HCT116 (cell line): ENCODE results near the gene AMN. TPM values are rescaled to one million over a fixed set of nuclear protein-coding genes. Genes with fewer than 3 reads are reported as not detected.

Experiments
- ATAC-seq: fragments of 200-7000 bp; cut with Tn5 transposase; 2 replicates; pipeline ENCODE4 v1.9.1; 2020; ENCODE audit warnings: mild to moderate bottlenecking, moderate library complexity
- BruUV-seq: library from RNA; stranded (reverse); fragments of 400-500 nt; replicated peaks from 2 replicates; lab custom pipeline; 2021; lab: Mats Ljungman, UMichigan
- CTCF ChIA-PET: fragments of 300-600 bp; sonication (Branson Sonifier 250); formaldehyde crosslinking; loops from one replicate; lab custom pipeline; 2021; ENCODE audit warnings: antibody characterized with exemption; lab: Charles Lee
- POLR2A ChIA-PET: fragments of 300-600, 350-600 bp; sonication (Branson Sonifier 250); formaldehyde crosslinking; loops from one replicate; lab custom pipeline; 2021; ENCODE audit warnings: antibody characterized with exemption; lab: Charles Lee
- RAD21 ChIA-PET, 2 experiments: fragments of 300-600 bp; sonication (Branson Sonifier 250); formaldehyde crosslinking; loops; one replicate each; lab custom pipeline; 2023; ENCODE audit warnings: low total read pairs in 2 of 2; ENCODE audit not compliant: uncharacterized antibody in 2 of 2, unreplicated experiment in 2 of 2, low non-redundant PET in 1 of 2; lab: Charles Lee
- DNase-seq: peaks from one replicate; pipeline ENCODE4 v3.0.0-alpha.2; 2010; ENCODE audit warnings: low read depth, low spot score
- H2AFZ ChIP-seq: fragments of 200-600 bp; shearing (Covaris generic), sonication (generic); 2 replicates; pipeline ENCODE4 v1.6.1; 2017; ENCODE audit warnings: low read depth, mixed run types, mixed read lengths, antibody characterized with exemption, low read length; ENCODE audit not compliant: poor library complexity, severe bottlenecking
- H3K27ac ChIP-seq: 2 replicates; pipeline ENCODE4 v1.5.1; 2012; ENCODE audit warnings: low read depth, low read length
- H3K27me3 ChIP-seq: fragments of 200-600 bp; sonication (generic); 2 replicates; pipeline ENCODE4 v1.6.1; 2016; ENCODE audit warnings: mixed run types, low read length, mixed read lengths; ENCODE audit not compliant: insufficient read depth
- H3K36me3 ChIP-seq, 2 experiments: fragments of 200-500 bp in 1 of 2; fragments of 200-600 bp in 1 of 2; sonication (Bioruptor generic) in 1 of 2; sonication (generic) in 1 of 2; 2 replicates each; pipeline versions ENCODE4 v1.5.1 to v1.6.1; 2014 to 2016; ENCODE audit warnings: low read length in 2 of 2, inconsistent platforms in 1 of 2, mixed read lengths in 1 of 2, mixed run types in 1 of 2; ENCODE audit not compliant: insufficient read depth in 2 of 2, control insufficient read depth in 1 of 2
- H3K4me1 ChIP-seq, 2 experiments: fragments of 200-600 bp in 1 of 2; sonication (generic) in 1 of 2; 2 replicates each; pipeline versions ENCODE4 v1.5.1 to v1.6.1; 2012 to 2017; ENCODE audit warnings: low read length in 2 of 2, inconsistent platforms in 1 of 2, mild to moderate bottlenecking in 1 of 2, mixed read lengths in 1 of 2, mixed run types in 1 of 2, moderate library complexity in 1 of 2; ENCODE audit not compliant: insufficient read depth in 2 of 2, control insufficient read depth in 1 of 2
- H3K4me2 ChIP-seq: fragments of 200-600 bp; sonication (generic); 2 replicates; pipeline ENCODE4 v1.6.1; 2017; ENCODE audit warnings: mixed run types, low read length, mixed read lengths
- H3K4me3 ChIP-seq, 2 experiments: fragments of 200-600 bp in 1 of 2; sonication (generic) in 1 of 2; replicated peaks in 1 of 2; 2 replicates each; pipeline ENCODE4 v1.5.1; 2011 to 2016; ENCODE audit warnings: low read length in 2 of 2, control low read depth in 1 of 2, low read depth in 1 of 2, mild to moderate bottlenecking in 1 of 2, mixed read lengths in 1 of 2, mixed run types in 1 of 2
- H3K79me2 ChIP-seq: fragments of 200-600 bp; sonication (generic); 2 replicates; pipeline ENCODE4 v1.6.1; 2017; ENCODE audit warnings: mild to moderate bottlenecking, mixed run types, low read length, moderate library complexity, mixed read lengths; ENCODE audit not compliant: insufficient read depth
- H3K9ac ChIP-seq: fragments of 200-600 bp; sonication (generic); 2 replicates; pipeline ENCODE4 v1.6.1; 2016; ENCODE audit warnings: low read length, mixed read lengths
- H3K9me2 ChIP-seq: fragments of 200-600 bp; sonication (generic), shearing (Covaris generic); 2 replicates; pipeline ENCODE4 v1.6.1; 2017; ENCODE audit warnings: mixed run types, mild to moderate bottlenecking, moderate library complexity; ENCODE audit not compliant: insufficient read depth
- H3K9me3 ChIP-seq, 2 experiments: fragments of 200-500 bp in 1 of 2; fragments of 200-600 bp in 1 of 2; sonication (Bioruptor generic) in 1 of 2; sonication (generic) in 1 of 2; 2 replicates each; pipeline ENCODE4 v1.6.1; 2014 to 2017; ENCODE audit warnings: low read length in 2 of 2, mixed read lengths in 2 of 2, inconsistent platforms in 1 of 2, low read depth in 1 of 2, mild to moderate bottlenecking in 1 of 2, mixed run types in 1 of 2, moderate library complexity in 1 of 2; ENCODE audit not compliant: control insufficient read depth in 1 of 2, insufficient read depth in 1 of 2
- H4K20me1 ChIP-seq: fragments of 200-600 bp; sonication (generic), shearing (Covaris generic); 2 replicates; pipeline ENCODE4 v1.6.1; 2017; ENCODE audit warnings: mixed run types, mild to moderate bottlenecking, moderate library complexity; ENCODE audit not compliant: insufficient read depth
- CEBPB ChIP-seq: IDR thresholded peaks from 2 replicates; pipeline ENCODE4 v1.6.1; 2012; ENCODE audit warnings: low read depth
- EGR1 ChIP-seq: IDR thresholded peaks from 2 replicates; pipeline ENCODE4 v1.6.1; 2012; ENCODE audit warnings: low read depth
- EZH2 ChIP-seq: fragments of 200-600 bp; sonication (generic); IDR thresholded peaks from 2 replicates; pipeline ENCODE4 v1.6.1; 2017; ENCODE audit warnings: antibody characterized with exemption, mixed run types
- EZH2phosphoT487 ChIP-seq: fragments of 200-600 bp; IDR thresholded peaks from 2 replicates; pipeline ENCODE4 v1.6.1; 2018; ENCODE audit warnings: antibody characterized with exemption, borderline replicate concordance
- FOSL1 ChIP-seq: IDR thresholded peaks from 2 replicates; pipeline ENCODE4 v1.6.1; 2012; ENCODE audit warnings: low read depth
- MAX ChIP-seq: IDR thresholded peaks from 2 replicates; pipeline ENCODE4 v1.6.1; 2012
- POLR2A ChIP-seq: IDR thresholded peaks from 2 replicates; pipeline ENCODE4 v1.7.0; 2011; ENCODE audit warnings: borderline replicate concordance; ENCODE audit not compliant: insufficient read depth, insufficient read length; ENCODE audit errors: extremely low read depth
- RAD21 ChIP-seq: IDR thresholded peaks from 2 replicates; pipeline ENCODE4 v1.6.1; 2012; ENCODE audit warnings: low read depth, mild to moderate bottlenecking
- ZFX ChIP-seq: fragments of 450-650 bp; IDR thresholded peaks from 2 replicates; pipeline ENCODE4 v1.6.1; 2017
- intact Hi-C: fragments of 100-400 bp; cut with micrococcal nuclease; formaldehyde crosslinking; loops from 2 replicates; pipeline ENCODE4 v1.10.0; 2022
- total RNA-seq: library from RNA; stranded (reverse); gene quantifications from one replicate; pipeline ENCODE4 v1.2.1, GENCODE V29; 2021; ENCODE audit not compliant: unreplicated experiment

AMN gene
- total RNA-seq, 1 experiment from 2014 or later, result 5.7 TPM

- no peak for TF ChIP-seq CEBPB
Measured at GRCh38 chr14:102951799-102952198, 29.3 kb downstream of the AMN start (continued).

- intact Hi-C loops, result no loop called here
- Histone ChIP-seq H3K79me2 (no peaks in the 10 kb centered on the region), H4K20me1 (no peaks in the 10 kb centered on the region), H3K9me2 (no peaks in the 10 kb centered on the region), H3K4me3 (no peak overlapping the region), H3K27ac (no peak overlapping the region), H3K36me3 (peaks cover 14 to 26% of the 10 kb centered on the region in 2 experiments; a peak in 3 of 4 replicates), H3K4me1 (peaks cover 0 to 4% of the 10 kb centered on the region in 2 experiments; a peak in 1 of 4 replicates), H3K4me2 (no peak overlapping the region), H3K27me3 (no peaks in the 10 kb centered on the region), H3K9me3 (no peaks in the 10 kb centered on the region), H3K9ac (no peak overlapping the region)
- no peak for ATAC-seq
- POLR2A ChIA-PET, result no interaction called here
- RAD21 ChIA-PET, result no interaction called here
- no TSS peak for BruUV-seq
- CTCF ChIA-PET, result no interaction called here
- no peak for TF ChIP-seq FOSL1
- no peak for TF ChIP-seq ZFX
- TF ChIP-seq MAX, result no peak
- TF ChIP-seq POLR2A, result no peak
- TF ChIP-seq, all 23 proteins: peak for 0
- H2AFZ ChIP-seq, result no peak overlapping the region
- DNase-seq, result no peak
Measured at GRCh38 chr14:102952276-102952675, 29.8 kb downstream of the AMN start.

- peaks cover 15 to 30% of the 10 kb centered on the region in 2 experiments; a peak in 3 of 4 replicates for H3K36me3 ChIP-seq
- no peaks in the 10 kb centered on the region for H3K9me2 ChIP-seq
- H3K4me2 ChIP-seq, result no peak overlapping the region
- H3K79me2 ChIP-seq, result no peaks in the 10 kb centered on the region
- no peak overlapping the region for H3K4me3 ChIP-seq
- H3K27ac ChIP-seq, result no peak overlapping the region
- TF ChIP-seq EZH2phosphoT487, result no peak
- TF ChIP-seq RAD21, result no peak
- TF ChIP-seq EGR1, result no peak
- TF ChIP-seq POLR2A, result no peak
- no peak for TF ChIP-seq EZH2
- TF ChIP-seq, all 23 proteins: peak for 0
- ATAC-seq (no peak), DNase-seq (no peak)
- no TSS peak for BruUV-seq
- ChIA-PET RAD21 (no interaction called here), POLR2A (no interaction called here), CTCF (no interaction called here)
- intact Hi-C loops, result no loop called here
- Histone ChIP-seq H3K4me1 (peaks cover 0 to 4% of the 10 kb centered on the region in 2 experiments; a peak in 1 of 4 replicates), H3K9ac (no peak overlapping the region), H2AFZ (no peak overlapping the region), H4K20me1 (no peaks in the 10 kb centered on the region), H3K9me3 (no peaks in the 10 kb centered on the region), H3K27me3 (no peaks in the 10 kb centered on the region)
Measured at GRCh38 chr14:102953100-102953499, 30.6 kb downstream of the AMN start.
